Caco-2 (cell line): ENCODE results near the gene SSTR1. TPM values are rescaled to one million over a fixed set of nuclear protein-coding genes. Genes with fewer than 3 reads are reported as not detected.

Source experiments
- BruUV-seq: library from RNA; stranded (reverse); fragments of 400-500 nt; replicated peaks from 2 replicates; lab custom pipeline; 2021; lab: Mats Ljungman, UMichigan
- CTCF ChIA-PET: fragments of 300-600 bp; sonication (Branson Sonifier 250); formaldehyde crosslinking; loops from one replicate; lab custom pipeline; 2022; ENCODE audit warnings: antibody characterized with exemption; lab: Charles Lee
- POLR2A ChIA-PET: fragments of 300-600 bp; sonication (Branson Sonifier 250); formaldehyde crosslinking; loops from one replicate; lab custom pipeline; 2022; ENCODE audit warnings: antibody characterized with exemption; lab: Charles Lee
- DNase-seq, 2 experiments: peaks; one replicate each; pipeline versions ENCODE4 v3.0.0 to v3.0.0-alpha.2; 2020 to 2022
- H3K27me3 ChIP-seq: replicated peaks from 2 replicates; pipeline ENCODE4 v1.6.0; 2011; ENCODE audit warnings: low read length; ENCODE audit not compliant: control insufficient read depth, insufficient read depth
- H3K36me3 ChIP-seq: 2 replicates; pipeline ENCODE4 v1.5.1; 2011; ENCODE audit warnings: low read length; ENCODE audit not compliant: control insufficient read depth, insufficient read depth
- H3K4me1 ChIP-seq: fragments of 250-450 bp; sonication (Bioruptor Pico); 2 replicates; pipeline ENCODE4 v1.5.1; 2020; ENCODE audit warnings: mild to moderate bottlenecking
- H3K4me3 ChIP-seq: 2 replicates; pipeline ENCODE4 v1.5.1; 2011; ENCODE audit warnings: low read depth, mild to moderate bottlenecking, control low read depth, low read length
- H3K9me3 ChIP-seq: fragments of 250-450 bp; sonication (Bioruptor Pico); 2 replicates; pipeline ENCODE4 v1.5.1; 2020; ENCODE audit warnings: mild to moderate bottlenecking, moderate library complexity
- H3K27ac Mint-ChIP-seq: one replicate; pipeline ENCODE4 v1.8.0; 2022; ENCODE audit warnings: mixed read lengths; ENCODE audit not compliant: unreplicated experiment
- H3K27me3 Mint-ChIP-seq: one replicate; pipeline ENCODE4 v1.8.0; 2022; ENCODE audit warnings: mixed read lengths; ENCODE audit not compliant: insufficient read depth, unreplicated experiment
- H3K36me3 Mint-ChIP-seq: one replicate; pipeline ENCODE4 v1.8.0; 2022; ENCODE audit warnings: mild to moderate bottlenecking, mixed read lengths; ENCODE audit not compliant: insufficient read depth, unreplicated experiment
- H3K4me1 Mint-ChIP-seq: one replicate; pipeline ENCODE4 v1.8.0; 2022; ENCODE audit warnings: low read depth, mixed read lengths; ENCODE audit not compliant: unreplicated experiment
- H3K4me3 Mint-ChIP-seq: one replicate; pipeline ENCODE4 v1.8.0; 2022; ENCODE audit warnings: mild to moderate bottlenecking, moderate library complexity, mixed read lengths; ENCODE audit not compliant: unreplicated experiment
- H3K9me3 Mint-ChIP-seq: one replicate; pipeline ENCODE4 v1.8.0; 2022; ENCODE audit warnings: mixed read lengths; ENCODE audit not compliant: unreplicated experiment
- intact Hi-C: fragments of 100-400 bp; cut with micrococcal nuclease; formaldehyde crosslinking; loops from one replicate; pipeline ENCODE4 v1.10.0; 2022; ENCODE audit not compliant: unreplicated experiment
- total RNA-seq: library from RNA; stranded (reverse); gene quantifications from 2 replicates; pipeline ENCODE4 v1.2.3, GENCODE V29; 2022
- TF ChIP-seq, protein P1 (sequence below), 2 experiments: fragments of 200-600 bp in 1 of 2; IDR thresholded peaks; 1 replicate in 1 of 2; 2 replicates in 1 of 2; pipeline versions ENCODE4 v1.5.1 to v1.8.0; 2011 to 2022; ENCODE audit warnings: antibody characterized with exemption in 1 of 2, control low read depth in 1 of 2, inconsistent platforms in 1 of 2, low read depth in 1 of 2, low read length in 1 of 2, mild to moderate bottlenecking in 1 of 2, moderate library complexity in 1 of 2; ENCODE audit not compliant: insufficient read depth in 1 of 2, severe bottlenecking in 1 of 2, unreplicated experiment in 1 of 2

The SSTR1 gene
- total RNA-seq, 1 experiment from 2014 or later, result 9.6 TPM

DNA sequence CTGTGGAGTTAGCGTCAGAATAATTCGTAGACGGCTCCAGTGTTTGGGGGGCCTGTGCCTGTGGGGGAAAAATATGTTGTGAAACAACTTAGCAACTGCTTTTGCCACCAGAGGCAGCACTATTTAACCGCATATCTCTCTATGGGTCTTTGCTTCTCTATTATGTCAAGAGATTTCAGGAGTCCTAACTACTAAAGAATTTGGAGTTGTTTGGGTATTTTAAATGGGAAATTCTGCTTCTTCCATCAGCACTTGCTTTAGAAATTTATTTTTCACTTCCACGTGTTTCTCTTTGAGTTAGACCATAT lies 48.8 kb downstream of the SSTR1 start:
- H3K4me1 ChIP-seq, result no peaks in the 10 kb centered on the region
- no peaks in the 10 kb centered on the region for H3K4me1 Mint-ChIP-seq
- TF ChIP-seq, protein P1, sequence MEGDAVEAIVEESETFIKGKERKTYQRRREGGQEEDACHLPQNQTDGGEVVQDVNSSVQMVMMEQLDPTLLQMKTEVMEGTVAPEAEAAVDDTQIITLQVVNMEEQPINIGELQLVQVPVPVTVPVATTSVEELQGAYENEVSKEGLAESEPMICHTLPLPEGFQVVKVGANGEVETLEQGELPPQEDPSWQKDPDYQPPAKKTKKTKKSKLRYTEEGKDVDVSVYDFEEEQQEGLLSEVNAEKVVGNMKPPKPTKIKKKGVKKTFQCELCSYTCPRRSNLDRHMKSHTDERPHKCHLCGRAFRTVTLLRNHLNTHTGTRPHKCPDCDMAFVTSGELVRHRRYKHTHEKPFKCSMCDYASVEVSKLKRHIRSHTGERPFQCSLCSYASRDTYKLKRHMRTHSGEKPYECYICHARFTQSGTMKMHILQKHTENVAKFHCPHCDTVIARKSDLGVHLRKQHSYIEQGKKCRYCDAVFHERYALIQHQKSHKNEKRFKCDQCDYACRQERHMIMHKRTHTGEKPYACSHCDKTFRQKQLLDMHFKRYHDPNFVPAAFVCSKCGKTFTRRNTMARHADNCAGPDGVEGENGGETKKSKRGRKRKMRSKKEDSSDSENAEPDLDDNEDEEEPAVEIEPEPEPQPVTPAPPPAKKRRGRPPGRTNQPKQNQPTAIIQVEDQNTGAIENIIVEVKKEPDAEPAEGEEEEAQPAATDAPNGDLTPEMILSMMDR (IDR thresholded peaks at IDR 0.05; ENCODE audit: insufficient read depth in 1 of 2, low read depth in 1 of 2, low read length in 1 of 2, severe bottlenecking in 1 of 2, unreplicated experiment in 1 of 2), result no peak
- no peak overlapping the region for H3K27ac Mint-ChIP-seq
- H3K9me3 Mint-ChIP-seq, result no peaks in the 10 kb centered on the region
- no peaks in the 10 kb centered on the region for H3K36me3 ChIP-seq
- H3K36me3 Mint-ChIP-seq, result no peaks in the 10 kb centered on the region
- H3K27me3 ChIP-seq, result no peaks in the 10 kb centered on the region
- no peak for DNase-seq
- intact Hi-C loops, result no loop called here
- ChIA-PET CTCF (no interaction called here), POLR2A (no interaction called here)
- no peaks in the 10 kb centered on the region for H3K9me3 ChIP-seq
- H3K4me3 ChIP-seq, result no peak overlapping the region
- no peaks in the 10 kb centered on the region for H3K27me3 Mint-ChIP-seq
- no peak overlapping the region for H3K4me3 Mint-ChIP-seq
- no TSS peak for BruUV-seq

DNA sequence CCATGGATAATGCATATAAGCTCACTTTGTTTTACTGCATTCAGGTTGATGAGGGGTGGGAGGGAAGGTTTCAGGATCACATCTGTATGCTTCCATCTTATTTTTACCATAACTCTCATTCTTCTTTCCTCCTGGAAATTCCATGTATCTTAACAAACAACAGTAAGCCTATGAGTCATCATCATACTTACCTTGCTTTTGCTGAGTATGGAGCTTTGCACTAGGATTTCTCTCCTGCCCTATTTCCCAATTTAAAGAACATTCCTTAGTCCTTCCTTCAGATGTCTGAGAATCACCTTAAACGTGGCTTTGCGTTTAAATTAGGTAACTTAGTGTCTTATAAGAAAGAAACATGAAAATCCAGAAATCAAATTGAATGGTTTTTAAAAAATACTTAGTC lies 49.8 kb downstream of the SSTR1 start:
- no peak overlapping the region for H3K4me3 ChIP-seq
- no TSS peak for BruUV-seq
- TF ChIP-seq, protein P1 (IDR thresholded peaks at IDR 0.05; ENCODE audit: insufficient read depth in 1 of 2, low read depth in 1 of 2, low read length in 1 of 2, severe bottlenecking in 1 of 2, unreplicated experiment in 1 of 2), result no peak
- POLR2A ChIA-PET, result no interaction called here
- Mint-ChIP-seq H3K4me1 (no peaks in the 10 kb centered on the region), H3K4me3 (no peak overlapping the region), H3K27ac (no peak overlapping the region), H3K9me3 (no peaks in the 10 kb centered on the region), H3K27me3 (peaks cover 3% of the 10 kb centered on the region), H3K36me3 (no peaks in the 10 kb centered on the region)
- no peaks in the 10 kb centered on the region for H3K27me3 ChIP-seq
- H3K4me1 ChIP-seq, result no peaks in the 10 kb centered on the region
- DNase-seq, result no peak
- intact Hi-C loops, result no loop called here
- no peaks in the 10 kb centered on the region for H3K36me3 ChIP-seq
- CTCF ChIA-PET, result no interaction called here
- no peaks in the 10 kb centered on the region for H3K9me3 ChIP-seq

DNA sequence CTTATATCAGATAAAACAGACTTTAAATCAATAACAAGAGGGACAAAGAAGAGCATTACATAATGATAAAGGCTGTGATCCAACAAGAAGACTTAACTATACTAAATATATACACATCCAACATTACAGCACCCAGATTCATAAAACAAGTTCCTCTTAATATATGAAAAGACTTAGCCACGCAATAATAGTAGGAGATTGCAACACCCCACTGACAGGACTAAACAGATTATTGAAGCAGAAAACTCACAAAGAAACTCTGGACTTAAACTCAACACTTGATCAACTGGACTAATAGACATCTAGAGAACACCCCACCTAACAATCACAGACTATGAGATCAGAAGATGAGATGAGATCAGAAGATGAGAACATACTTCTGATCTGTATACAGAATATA lies 53.9 kb downstream of the SSTR1 start:
- no peaks in the 10 kb centered on the region for H3K9me3 Mint-ChIP-seq
- POLR2A ChIA-PET, result no interaction called here
- intact Hi-C loops, result no loop called here
- Histone ChIP-seq H3K4me3 (no peak overlapping the region), H3K27me3 (no peaks in the 10 kb centered on the region), H3K4me1 (no peaks in the 10 kb centered on the region), H3K9me3 (no peaks in the 10 kb centered on the region), H3K36me3 (no peaks in the 10 kb centered on the region)
- no peak overlapping the region for H3K4me3 Mint-ChIP-seq
- H3K4me1 Mint-ChIP-seq, result no peaks in the 10 kb centered on the region
- DNase-seq, result no peak
- no TSS peak for BruUV-seq
- TF ChIP-seq, protein P1 (IDR thresholded peaks at IDR 0.05; ENCODE audit: insufficient read depth in 1 of 2, low read depth in 1 of 2, low read length in 1 of 2, severe bottlenecking in 1 of 2, unreplicated experiment in 1 of 2), result no peak
- no peaks in the 10 kb centered on the region for H3K36me3 Mint-ChIP-seq
- CTCF ChIA-PET, result no interaction called here
- H3K27me3 Mint-ChIP-seq, result peaks cover 5% of the 10 kb centered on the region
- no peak overlapping the region for H3K27ac Mint-ChIP-seq

Other genes with a start within 250 kb of the SSTR1 start
- gene CLEC14A, start 48.2 kb downstream of the SSTR1 start, total RNA-seq, result not detected in 2 replicates